Colonic mucosa (tissue), 4 donors: ENCODE measurements around the gene GDF7. TPM values are rescaled to one million over a fixed set of nuclear protein-coding genes. Genes with fewer than 3 reads are reported as not detected.
"Not testable (repeated sequence)": the region's sequence is repeated elsewhere in the genome, so short reads cannot be mapped to it uniquely, and the experiment has no call there.

Experiments used
- DNase-seq: peaks from one replicate; pipeline ENCODE4 v3.0.0-alpha.2; 2020
- H3K27ac ChIP-seq: fragments of 200-600 bp; one replicate; pipeline ENCODE4 v1.8.0; 2021
- H3K27me3 ChIP-seq: fragments of 200-600 bp; one replicate; pipeline ENCODE4 v1.8.0; 2021
- H3K36me3 ChIP-seq: fragments of 200-600 bp; one replicate; pipeline ENCODE4 v1.8.0; 2021
- H3K4me1 ChIP-seq: fragments of 200-600 bp; one replicate; pipeline ENCODE4 v1.8.0; 2021; ENCODE audit warnings: mild to moderate bottlenecking
- H3K4me3 ChIP-seq: fragments of 200-600 bp; one replicate; pipeline ENCODE4 v1.8.0; 2021
- H3K9ac ChIP-seq, 2 donors: one replicate each; pipeline ENCODE4 v1.7.0; 2013; ENCODE audit warnings: control low read depth in 2 of 2, low read depth in 2 of 2, low read length in 2 of 2
- H3K9me3 ChIP-seq: fragments of 200-600 bp; one replicate; pipeline ENCODE4 v1.8.0; 2021
- intact Hi-C: fragments of 100-400 bp; cut with DNase I; formaldehyde crosslinking; loops from one replicate; pipeline ENCODE4 v1.14.1; 2022
- total RNA-seq, 2 donors: library from RNA; stranded (reverse); fragmentation: NEBNext Ultra II Directional in 1 of 2; extraction: Animal tissue kit (Norgen Biotek cat#: 25700) in 1 of 2; gene quantifications; one replicate each; pipeline ENCODE4 v1.2.1, GENCODE V29; 2021
- TF ChIP-seq, protein P1 (sequence below): fragments of 200-600 bp; IDR thresholded peaks from one replicate; pipeline ENCODE4 v1.8.0; 2022; ENCODE audit warnings: antibody characterized with exemption, mild to moderate bottlenecking
- donor health status: healthy.
- donor health status: DM: no; HTN: no; CAD: no.
- donor health status: DM: no; HTN: no; CAD: no.

The GDF7 gene
- total RNA-seq, 2 donors from 2014 or later = 0.05 to 0.11 TPM

DNA sequence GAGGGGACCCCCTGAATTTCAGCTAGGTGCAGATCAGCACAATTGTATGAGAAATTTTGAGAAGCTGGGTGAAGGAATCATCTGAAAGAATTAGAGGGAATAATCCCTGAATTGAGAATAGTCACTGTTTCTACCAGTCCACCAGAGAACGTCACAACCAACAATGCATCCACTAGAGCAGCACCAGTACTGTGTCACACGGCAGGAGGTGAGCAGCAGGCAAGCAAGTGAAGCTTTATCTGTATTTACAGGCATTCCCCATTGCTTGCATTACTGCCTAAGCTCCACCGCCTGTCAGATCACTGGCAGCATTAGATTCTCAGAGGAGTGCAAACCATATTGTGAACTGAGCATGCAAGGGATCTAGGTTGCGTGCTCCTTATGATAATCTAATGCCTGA is 40.7 kb downstream of the GDF7 start:
- DNase-seq = no peak
- Histone ChIP-seq H3K9me3 (no peaks in the 10 kb centered on the region), H3K36me3 (no peaks in the 10 kb centered on the region), H3K4me1 (no peaks in the 10 kb centered on the region), H3K4me3 (no peak overlapping the region), H3K9ac (no peak overlapping the region), H3K27ac (no peak overlapping the region), H3K27me3 (no peaks in the 10 kb centered on the region)
- intact Hi-C loops = no loop called here
- TF ChIP-seq, protein P1, sequence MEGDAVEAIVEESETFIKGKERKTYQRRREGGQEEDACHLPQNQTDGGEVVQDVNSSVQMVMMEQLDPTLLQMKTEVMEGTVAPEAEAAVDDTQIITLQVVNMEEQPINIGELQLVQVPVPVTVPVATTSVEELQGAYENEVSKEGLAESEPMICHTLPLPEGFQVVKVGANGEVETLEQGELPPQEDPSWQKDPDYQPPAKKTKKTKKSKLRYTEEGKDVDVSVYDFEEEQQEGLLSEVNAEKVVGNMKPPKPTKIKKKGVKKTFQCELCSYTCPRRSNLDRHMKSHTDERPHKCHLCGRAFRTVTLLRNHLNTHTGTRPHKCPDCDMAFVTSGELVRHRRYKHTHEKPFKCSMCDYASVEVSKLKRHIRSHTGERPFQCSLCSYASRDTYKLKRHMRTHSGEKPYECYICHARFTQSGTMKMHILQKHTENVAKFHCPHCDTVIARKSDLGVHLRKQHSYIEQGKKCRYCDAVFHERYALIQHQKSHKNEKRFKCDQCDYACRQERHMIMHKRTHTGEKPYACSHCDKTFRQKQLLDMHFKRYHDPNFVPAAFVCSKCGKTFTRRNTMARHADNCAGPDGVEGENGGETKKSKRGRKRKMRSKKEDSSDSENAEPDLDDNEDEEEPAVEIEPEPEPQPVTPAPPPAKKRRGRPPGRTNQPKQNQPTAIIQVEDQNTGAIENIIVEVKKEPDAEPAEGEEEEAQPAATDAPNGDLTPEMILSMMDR = no peak

DNA sequence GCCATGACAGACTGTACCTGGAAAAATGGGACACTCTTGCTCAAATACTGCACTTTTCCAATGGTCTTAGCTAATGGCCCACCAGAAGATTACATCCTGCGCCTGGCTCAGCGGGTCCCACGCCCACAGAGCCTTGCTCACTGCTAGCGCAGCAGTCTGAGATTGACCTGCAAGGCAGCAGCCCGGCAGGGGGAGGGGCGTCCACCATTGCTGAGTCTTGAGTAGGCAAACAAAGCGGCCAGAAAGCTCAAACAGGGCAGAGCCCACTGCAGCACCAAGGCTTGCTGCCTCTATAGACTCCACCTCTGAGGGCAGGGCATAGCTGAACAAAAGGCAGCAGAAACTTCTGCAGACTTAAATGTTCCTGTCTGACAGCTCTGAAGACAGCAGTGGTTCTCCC is 44.7 kb downstream of the GDF7 start:
- H3K4me3 ChIP-seq, H3K27ac ChIP-seq, H3K9me3 ChIP-seq, H3K9ac ChIP-seq, DNase-seq, H3K4me1 ChIP-seq, H3K36me3 ChIP-seq, H3K27me3 ChIP-seq, intact Hi-C loops: not testable (repeated sequence)

DNA sequence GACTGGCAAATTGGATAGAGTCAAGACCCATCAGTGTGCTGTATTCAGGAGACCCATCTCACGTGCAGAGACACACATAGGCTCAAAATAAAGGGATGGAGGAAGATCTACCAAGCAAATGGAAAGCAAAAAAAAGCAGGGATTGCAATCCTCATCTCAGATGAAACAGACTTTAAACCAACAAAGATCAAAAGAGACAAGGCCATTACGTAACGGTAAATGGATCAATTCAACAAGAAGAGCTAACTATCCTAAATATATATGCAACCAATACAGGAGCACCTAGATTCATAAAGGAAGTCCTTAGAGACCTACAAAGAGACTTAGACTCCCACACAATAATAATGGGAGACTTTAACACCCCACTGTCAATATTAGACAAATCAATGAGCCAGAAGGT is 46.6 kb downstream of the GDF7 start:
- H3K36me3 ChIP-seq, H3K4me1 ChIP-seq, H3K27ac ChIP-seq, DNase-seq, H3K9me3 ChIP-seq, H3K27me3 ChIP-seq, intact Hi-C loops, H3K9ac ChIP-seq, H3K4me3 ChIP-seq: not testable (repeated sequence)

DNA sequence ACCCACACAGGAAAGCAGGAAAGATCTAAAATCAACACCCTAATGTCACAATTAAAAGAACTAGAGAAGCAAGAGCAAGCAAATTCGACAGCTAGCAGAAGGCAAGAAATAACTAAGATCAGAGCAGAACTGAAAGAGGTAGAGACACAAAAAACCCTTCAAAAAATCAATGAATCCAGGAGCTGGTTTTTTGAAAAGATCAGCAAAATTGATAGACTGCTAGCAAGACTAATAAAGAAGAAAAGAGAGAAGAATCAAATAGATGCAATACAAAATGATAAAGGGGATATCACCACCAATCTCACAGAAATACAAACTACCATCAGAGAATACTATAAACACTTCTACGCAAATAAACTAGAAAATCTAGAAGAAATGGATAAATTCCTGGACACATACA is 47.5 kb downstream of the GDF7 start:
- H3K27ac ChIP-seq, H3K4me3 ChIP-seq, H3K9me3 ChIP-seq, H3K4me1 ChIP-seq, H3K27me3 ChIP-seq, intact Hi-C loops, H3K36me3 ChIP-seq, H3K9ac ChIP-seq, DNase-seq: not testable (repeated sequence)

DNA sequence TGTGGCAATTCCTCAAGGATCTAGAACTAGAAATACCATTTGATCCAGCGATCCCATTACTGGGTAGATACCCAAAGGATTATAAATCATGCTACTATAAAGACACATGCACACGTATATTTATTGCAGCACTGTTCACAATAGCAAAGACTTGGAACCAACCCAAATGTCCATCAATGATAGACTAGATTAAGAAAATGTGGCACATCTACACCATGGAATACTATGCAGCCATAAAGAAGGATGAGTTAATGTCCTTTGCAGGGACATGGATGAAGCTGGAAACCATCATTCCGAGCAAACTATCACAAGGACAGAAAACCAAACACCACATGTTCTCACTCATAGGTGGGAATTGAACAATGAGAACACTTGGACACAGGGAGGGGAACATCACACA is 49.2 kb downstream of the GDF7 start:
- H3K4me1 ChIP-seq, H3K36me3 ChIP-seq, H3K27me3 ChIP-seq, H3K9ac ChIP-seq, H3K4me3 ChIP-seq, intact Hi-C loops, H3K9me3 ChIP-seq, H3K27ac ChIP-seq, DNase-seq: not testable (repeated sequence)

DNA sequence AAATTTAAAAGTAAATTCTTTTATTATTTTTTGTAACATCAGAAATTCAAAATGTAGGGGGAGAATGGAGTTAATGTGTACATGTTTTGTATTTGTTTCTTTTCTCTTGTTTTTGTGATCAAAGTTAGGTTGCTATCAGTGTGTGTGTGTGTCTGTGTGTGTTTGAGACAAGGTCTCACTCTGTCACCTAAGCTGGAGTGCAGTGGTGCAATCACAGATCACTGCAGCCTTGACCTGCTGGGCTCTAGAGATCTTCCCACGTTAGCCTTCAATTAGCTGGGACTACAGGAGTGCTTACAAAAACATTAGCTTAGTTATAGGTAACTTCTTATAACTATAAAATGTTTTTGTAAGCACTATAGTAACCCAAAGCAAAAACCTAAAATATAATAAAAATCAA is 50.7 kb downstream of the GDF7 start:
- intact Hi-C loops = no loop called here
- Histone ChIP-seq H3K4me1 (no peaks in the 10 kb centered on the region), H3K9me3 (no peaks in the 10 kb centered on the region), H3K9ac (no peak overlapping the region), H3K4me3 (no peak overlapping the region), H3K36me3 (no peaks in the 10 kb centered on the region), H3K27me3 (no peaks in the 10 kb centered on the region), H3K27ac (no peak overlapping the region)
- DNase-seq = no peak
- TF ChIP-seq, protein P1 = no peak

DNA sequence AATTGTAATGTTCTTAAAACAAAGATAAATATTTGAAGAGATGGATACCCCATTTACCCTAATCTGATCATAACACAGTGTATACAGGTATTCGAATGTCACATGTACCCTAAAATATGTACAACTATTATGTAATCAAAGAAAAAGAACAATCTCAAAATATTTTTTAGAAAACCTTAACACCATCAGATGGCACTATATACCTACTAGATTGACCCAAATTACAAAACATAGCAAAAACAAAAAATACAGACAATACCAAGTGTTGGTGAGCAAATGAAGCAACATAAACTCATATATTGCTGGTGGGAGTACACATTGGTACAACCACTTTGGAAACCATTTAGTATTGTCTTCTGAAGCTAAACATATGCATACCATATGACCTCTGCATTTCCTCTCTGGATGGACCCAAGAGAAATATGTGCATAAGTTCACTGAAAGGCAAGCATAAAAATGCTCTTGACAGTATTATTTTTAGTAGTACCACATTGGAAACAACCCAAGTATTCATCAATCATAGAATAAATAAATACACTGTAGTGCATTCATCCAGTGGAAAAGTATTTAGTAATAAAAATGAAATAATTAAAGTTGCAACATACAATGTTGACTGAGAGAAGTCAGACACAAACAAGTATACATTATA is 55.8 kb downstream of the GDF7 start:
- TF ChIP-seq, protein P1 = no peak
- Histone ChIP-seq H3K9me3 (no peaks in the 10 kb centered on the region), H3K4me3 (no peak overlapping the region), H3K36me3 (no peaks in the 10 kb centered on the region), H3K4me1 (no peaks in the 10 kb centered on the region), H3K27ac (no peak overlapping the region), H3K27me3 (no peaks in the 10 kb centered on the region), H3K9ac (no peak overlapping the region)
- intact Hi-C loops = no loop called here
- DNase-seq = no peak
